GM23338 (cell line): ENCODE data around the gene IDE.
"Not testable (repeated sequence)": the region's sequence is repeated elsewhere in the genome, so short reads cannot be mapped to it uniquely, and the experiment has no call there.

ENCODE experiments used
- EZH2phosphoT487 ChIP-seq: fragments of 200-600 bp; sonication (generic); IDR thresholded peaks from one replicate; pipeline ENCODE4 v1.8.1; 2018; ENCODE audit warnings: antibody characterized with exemption; ENCODE audit not compliant: unreplicated experiment
- POLR2AphosphoS5 ChIP-seq: IDR thresholded peaks from 2 replicates; pipeline ENCODE4 v1.6.1; 2016; ENCODE audit warnings: antibody characterized with exemption, low read depth
- TF ChIP-seq, protein P1 (sequence below), 2 experiments: fragments of 200-600 bp in 1 of 2; sonication (generic) in 1 of 2; conservative IDR thresholded peaks; 2 replicates each; pipeline versions ENCODE4 v1.5.1 to v1.6.1; 2016 to 2017; ENCODE audit warnings: antibody characterized with exemption in 2 of 2, low read depth in 2 of 2, mild to moderate bottlenecking in 2 of 2, moderate library complexity in 1 of 2

DNA sequence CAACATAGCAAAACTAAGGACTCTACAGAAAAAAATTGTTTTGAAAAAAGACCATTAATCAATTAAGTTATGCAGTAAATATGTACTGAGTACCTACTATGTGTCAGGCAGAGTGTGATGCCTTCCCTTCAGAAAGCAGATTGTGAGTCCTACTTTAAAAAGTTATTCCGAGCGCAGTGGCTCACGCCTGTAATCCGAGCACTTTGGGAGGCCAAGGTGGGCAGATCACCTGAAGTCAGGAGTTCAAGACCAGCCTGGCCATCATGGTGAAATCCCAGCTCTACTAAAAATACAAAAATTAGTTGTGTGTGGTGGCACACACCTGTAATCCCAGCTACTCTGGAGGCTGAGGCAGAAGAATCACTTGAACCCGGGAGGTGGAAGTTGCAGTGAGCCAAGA, 4.2 kb downstream of the IDE start:
- TF ChIP-seq POLR2AphosphoS5, EZH2phosphoT487: not testable (repeated sequence)
- TF ChIP-seq, protein P1, sequence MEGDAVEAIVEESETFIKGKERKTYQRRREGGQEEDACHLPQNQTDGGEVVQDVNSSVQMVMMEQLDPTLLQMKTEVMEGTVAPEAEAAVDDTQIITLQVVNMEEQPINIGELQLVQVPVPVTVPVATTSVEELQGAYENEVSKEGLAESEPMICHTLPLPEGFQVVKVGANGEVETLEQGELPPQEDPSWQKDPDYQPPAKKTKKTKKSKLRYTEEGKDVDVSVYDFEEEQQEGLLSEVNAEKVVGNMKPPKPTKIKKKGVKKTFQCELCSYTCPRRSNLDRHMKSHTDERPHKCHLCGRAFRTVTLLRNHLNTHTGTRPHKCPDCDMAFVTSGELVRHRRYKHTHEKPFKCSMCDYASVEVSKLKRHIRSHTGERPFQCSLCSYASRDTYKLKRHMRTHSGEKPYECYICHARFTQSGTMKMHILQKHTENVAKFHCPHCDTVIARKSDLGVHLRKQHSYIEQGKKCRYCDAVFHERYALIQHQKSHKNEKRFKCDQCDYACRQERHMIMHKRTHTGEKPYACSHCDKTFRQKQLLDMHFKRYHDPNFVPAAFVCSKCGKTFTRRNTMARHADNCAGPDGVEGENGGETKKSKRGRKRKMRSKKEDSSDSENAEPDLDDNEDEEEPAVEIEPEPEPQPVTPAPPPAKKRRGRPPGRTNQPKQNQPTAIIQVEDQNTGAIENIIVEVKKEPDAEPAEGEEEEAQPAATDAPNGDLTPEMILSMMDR (conservative IDR thresholded peaks at IDR 0.05; ENCODE audit: low read depth in 2 of 2) = not testable (repeated sequence)
